H1 (cell line): ENCODE results near the gene PNLIP. TPM values are rescaled to one million over a fixed set of nuclear protein-coding genes. Genes with fewer than 3 reads are reported as not detected.

Experiments
- ATF2 ChIP-seq: IDR thresholded peaks from 2 replicates; pipeline ENCODE4 v1.6.1; 2012; ENCODE audit warnings: low read length, inconsistent platforms
- CHD7 ChIP-seq: fragments of 300-600 bp; sonication (generic); IDR thresholded peaks from 2 replicates; pipeline ENCODE4 v1.7.1; 2012; ENCODE audit warnings: low read length, moderate library complexity, mild to moderate bottlenecking, inconsistent platforms; ENCODE audit not compliant: insufficient replicate concordance
- EP300 ChIP-seq, 2 experiments: IDR thresholded peaks; 1 replicate in 1 of 2; 2 replicates in 1 of 2; pipeline ENCODE4 v1.6.1; 2011 to 2012; ENCODE audit warnings: low read depth in 2 of 2, low read length in 2 of 2, mild to moderate bottlenecking in 2 of 2, borderline replicate concordance in 1 of 2, inconsistent platforms in 1 of 2, moderate library complexity in 1 of 2
- GTF2F1 ChIP-seq: IDR thresholded peaks from 2 replicates; pipeline ENCODE4 v1.6.1; 2012; ENCODE audit warnings: low read depth, low read length, improper control_type of control experiment, borderline replicate concordance
- KDM1A ChIP-seq: fragments of 200-600, 300-600 bp; sonication (generic); IDR thresholded peaks from 2 replicates; pipeline ENCODE4 v1.7.1; 2016; ENCODE audit warnings: mild to moderate bottlenecking, low read length, borderline replicate concordance
- KDM5A ChIP-seq: fragments of 200-600 bp; IDR thresholded peaks from 2 replicates; pipeline ENCODE4 v1.7.1; 2012; ENCODE audit warnings: mild to moderate bottlenecking, low read length, inconsistent platforms, mixed read lengths
- PHF8 ChIP-seq: fragments of 200-600 bp; sonication (generic); conservative IDR thresholded peaks from 2 replicates; pipeline ENCODE4 v1.7.1; 2012; ENCODE audit warnings: low read depth, mild to moderate bottlenecking, inconsistent platforms, low read length, moderate library complexity
- SIN3A ChIP-seq, 2 experiments: IDR thresholded peaks in 1 of 2; conservative IDR thresholded peaks in 1 of 2; 2 replicates each; pipeline ENCODE4 v1.6.1; 2011 to 2012; ENCODE audit warnings: low read length in 2 of 2, improper control_type of control experiment in 1 of 2, low read depth in 1 of 2, mild to moderate bottlenecking in 1 of 2
- polyA plus RNA-seq, 7 experiments: library from polyadenylated mRNA; depleted of rRNA in 3 of 7; stranded (reverse) in 5 of 7; unstranded in 2 of 7; fragments of >200 nt in 5 of 7; fragments of 200-250 nt in 2 of 7; gene quantifications; 1 replicate in 5 of 7; 2 replicates in 1 of 7; 4 replicates in 1 of 7; pipeline versions ENCODE4 v1.2.1 to v1.2.3, GENCODE V29; 2011 to 2013; ENCODE audit warnings: missing spikeins in 2 of 7, mixed read lengths in 2 of 7
- total RNA-seq: library from RNA; stranded (reverse); fragmentation: NEBNext Ultra II Directional; extraction: Animal tissue kit (Norgen Biotek cat#: 25700); gene quantifications from 2 replicates; pipeline ENCODE4 v1.2.1, GENCODE V29; 2021

The PNLIP gene
- total and polyA plus RNA-seq, 2 of the 8 experiments (the other 6 are each of a cell fraction or from before 2014, with no cell fraction given): not detected

- no peak for TF ChIP-seq CHD7
- TF ChIP-seq PHF8: no peak
- no peak for TF ChIP-seq ATF2
- TF ChIP-seq SIN3A (conservative IDR thresholded peaks at IDR 0.05 in 1 of 2, IDR thresholded peaks at IDR 0.05 in 1 of 2; ENCODE audit: low read depth in 1 of 2, low read length in 2 of 2): no peak
- no peak for TF ChIP-seq KDM1A
- no peak for TF ChIP-seq KDM5A
- no peak for TF ChIP-seq EP300 (IDR thresholded peaks at IDR 0.05; ENCODE audit: borderline replicate concordance in 1 of 2, low read depth in 2 of 2, low read length in 2 of 2)
- TF ChIP-seq GTF2F1: no peak
- TF ChIP-seq, all 59 proteins: peak for 0
These were observed 65.4 kb downstream of the PNLIP start (continued) for GRCh38 chr10:116611153-116611545.
